Mesenchymal stem cell (in vitro differentiated cells and primary cell): Measurements from ENCODE around the gene ANKMY1.
A peak's percentile ranks its signal among the peaks of the same experiment; 100 is the strongest.

Source experiments
- DNase-seq: peaks from one replicate; pipeline ENCODE4 v3.0.0-alpha.2; 2013
- H2AFZ ChIP-seq: one replicate; pipeline ENCODE4 v1.6.1; 2013; ENCODE audit warnings: low read depth, mild to moderate bottlenecking, control low read depth, inconsistent platforms, low read length, moderate library complexity
- H2AK5ac ChIP-seq: 2 replicates; pipeline ENCODE4 v1.6.1; 2013; ENCODE audit warnings: low read length, moderate library complexity, mild to moderate bottlenecking, inconsistent platforms; ENCODE audit not compliant: severe bottlenecking
- H2BK120ac ChIP-seq: one replicate; pipeline ENCODE4 v1.6.1; 2013; ENCODE audit warnings: low read depth, mild to moderate bottlenecking, inconsistent platforms, low read length, moderate library complexity
- H2BK12ac ChIP-seq, 2 experiments: one replicate each; pipeline ENCODE4 v1.6.1; 2013; ENCODE audit warnings: inconsistent platforms in 2 of 2, low read length in 2 of 2, mild to moderate bottlenecking in 2 of 2, moderate library complexity in 2 of 2, control low read depth in 1 of 2
- H2BK15ac ChIP-seq: one replicate; pipeline ENCODE4 v1.6.1; 2013; ENCODE audit warnings: mild to moderate bottlenecking, low read depth, inconsistent platforms; ENCODE audit not compliant: poor library complexity, severe bottlenecking
- H2BK5ac ChIP-seq: 2 replicates; pipeline ENCODE4 v1.6.1; 2013; ENCODE audit warnings: low read depth, mild to moderate bottlenecking, low read length, control low read depth, inconsistent platforms; ENCODE audit not compliant: poor library complexity, severe bottlenecking
- H3K14ac ChIP-seq, 2 experiments: one replicate each; pipeline ENCODE4 v1.6.1; 2013; ENCODE audit warnings: inconsistent platforms in 2 of 2, low read length in 2 of 2, control low read depth in 1 of 2, mild to moderate bottlenecking in 1 of 2, moderate library complexity in 1 of 2
- H3K18ac ChIP-seq, 2 experiments: one replicate each; pipeline ENCODE4 v1.6.1; 2013; ENCODE audit warnings: inconsistent platforms in 2 of 2, low read length in 2 of 2, control low read depth in 1 of 2, low read depth in 1 of 2, mild to moderate bottlenecking in 1 of 2
- H3K23ac ChIP-seq, 2 experiments: one replicate each; pipeline ENCODE4 v1.6.1; 2013; ENCODE audit warnings: inconsistent platforms in 2 of 2, low read length in 2 of 2, mild to moderate bottlenecking in 2 of 2, moderate library complexity in 2 of 2, control low read depth in 1 of 2
- H3K27ac ChIP-seq: 2 replicates; pipeline ENCODE4 v1.5.1; 2013; ENCODE audit warnings: mild to moderate bottlenecking, moderate library complexity, low read length, control low read depth, inconsistent platforms; ENCODE audit not compliant: poor library complexity, severe bottlenecking
- H3K27me3 ChIP-seq, 2 experiments: 2 replicates each; pipeline versions ENCODE4 v1.6.1 to v1.7.0; 2013; ENCODE audit warnings: low read length in 2 of 2, mild to moderate bottlenecking in 2 of 2, moderate library complexity in 2 of 2, control low read depth in 1 of 2, inconsistent platforms in 1 of 2; ENCODE audit not compliant: control insufficient read depth in 1 of 2, insufficient read depth in 1 of 2
- H3K36me3 ChIP-seq, 2 experiments: 2 replicates each; pipeline versions ENCODE4 v1.6.1 to v1.7.0; 2013; ENCODE audit warnings: low read length in 2 of 2, control low read depth in 1 of 2, inconsistent platforms in 1 of 2, low read depth in 1 of 2, mild to moderate bottlenecking in 1 of 2; ENCODE audit not compliant: insufficient read depth in 2 of 2, control insufficient read depth in 1 of 2
- H3K4ac ChIP-seq, 2 experiments: one replicate each; pipeline ENCODE4 v1.6.1; 2013; ENCODE audit warnings: inconsistent platforms in 2 of 2, low read length in 2 of 2, mild to moderate bottlenecking in 2 of 2, moderate library complexity in 2 of 2, control low read depth in 1 of 2, low read depth in 1 of 2
- H3K4me1 ChIP-seq: 2 replicates; pipeline ENCODE4 v1.6.1; 2013; ENCODE audit warnings: low read depth, low read length, control low read depth; ENCODE audit not compliant: control insufficient read depth, insufficient read depth
- H3K4me2 ChIP-seq: 2 replicates; pipeline ENCODE4 v1.6.1; 2013; ENCODE audit warnings: low read length, mild to moderate bottlenecking, inconsistent platforms; ENCODE audit not compliant: poor library complexity, severe bottlenecking
- H3K4me3 ChIP-seq, 2 experiments: 2 replicates each; pipeline versions ENCODE4 v1.5.1 to v1.7.0; 2013; ENCODE audit warnings: low read length in 2 of 2, mild to moderate bottlenecking in 2 of 2, control low read depth in 1 of 2, low read depth in 1 of 2; ENCODE audit not compliant: insufficient read depth in 1 of 2
- H3K79me1 ChIP-seq: replicated peaks from 2 replicates; pipeline ENCODE4 v1.6.1; 2013; ENCODE audit warnings: mild to moderate bottlenecking, control low read depth, low read length, inconsistent platforms; ENCODE audit not compliant: poor library complexity, severe bottlenecking
- H3K9ac ChIP-seq: 2 replicates; pipeline ENCODE4 v1.7.0; 2013; ENCODE audit warnings: mild to moderate bottlenecking, low read length, moderate library complexity
- H3K9me3 ChIP-seq: 2 replicates; pipeline ENCODE4 v1.7.0; 2013; ENCODE audit warnings: mild to moderate bottlenecking, low read length; ENCODE audit not compliant: control insufficient read depth
- H4K8ac ChIP-seq: one replicate; pipeline ENCODE4 v1.6.1; 2013; ENCODE audit warnings: inconsistent platforms, mild to moderate bottlenecking, low read length, moderate library complexity
- H4K91ac ChIP-seq: one replicate; pipeline ENCODE4 v1.6.1; 2013; ENCODE audit warnings: mild to moderate bottlenecking, low read length, inconsistent platforms
- WGBS: methylation state at CpG from one replicate; pipeline ENCODE4 v1.1.7; 2013; ENCODE audit warnings: mixed read lengths; 5-methylcytosine and 5-hydroxymethylcytosine counted together

The ANKMY1 gene

DNA sequence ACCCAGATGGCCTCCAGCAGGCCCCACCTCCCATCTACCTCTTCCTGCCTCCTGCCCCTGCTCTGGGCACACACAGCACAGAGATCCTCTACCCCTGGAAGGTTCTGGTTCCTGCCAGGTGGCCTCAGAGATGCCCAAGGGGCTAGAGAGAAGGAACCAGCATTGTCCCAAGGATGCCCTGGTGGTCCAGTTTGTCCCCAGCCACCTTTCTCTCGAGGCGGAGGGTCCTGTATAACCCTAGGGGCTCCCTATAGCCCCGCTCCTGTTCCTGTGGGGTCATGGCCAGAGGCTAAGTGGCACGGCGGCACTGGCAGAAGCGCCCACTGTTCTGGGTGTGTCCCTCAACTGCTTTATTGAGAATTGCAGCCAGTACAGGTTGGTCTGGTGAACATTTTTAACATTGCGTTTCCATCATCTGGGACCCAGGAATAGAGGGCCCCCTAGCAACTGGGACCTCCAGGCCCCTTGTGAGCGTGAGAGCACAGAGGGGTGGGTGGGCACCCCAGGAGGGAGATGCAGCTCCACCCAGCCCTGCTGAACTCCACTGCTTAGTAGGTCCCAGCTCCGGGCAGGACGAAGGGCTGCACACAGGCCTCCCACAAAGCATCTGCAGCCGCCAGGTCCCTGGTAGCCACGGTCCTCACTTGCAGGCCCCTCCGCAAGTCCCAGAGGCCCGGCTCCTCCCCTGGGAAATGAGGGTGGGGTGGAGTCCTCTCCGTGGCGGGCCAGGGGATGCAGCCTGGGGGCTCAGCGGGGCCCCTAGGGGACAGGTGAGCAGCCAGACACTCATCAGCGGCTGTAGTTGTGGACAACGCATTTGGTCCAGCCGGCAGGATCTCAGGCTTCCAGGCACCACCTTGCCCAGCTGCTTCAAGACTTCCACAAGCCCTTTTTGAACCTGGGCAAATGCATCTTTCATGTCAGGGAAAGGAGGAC, 89.2 kb downstream of the ANKMY1 start:
- H3K14ac ChIP-seq, result no peak overlapping the region
- no peak overlapping the region for H3K18ac ChIP-seq
- no peak overlapping the region for H3K4me2 ChIP-seq

DNA sequence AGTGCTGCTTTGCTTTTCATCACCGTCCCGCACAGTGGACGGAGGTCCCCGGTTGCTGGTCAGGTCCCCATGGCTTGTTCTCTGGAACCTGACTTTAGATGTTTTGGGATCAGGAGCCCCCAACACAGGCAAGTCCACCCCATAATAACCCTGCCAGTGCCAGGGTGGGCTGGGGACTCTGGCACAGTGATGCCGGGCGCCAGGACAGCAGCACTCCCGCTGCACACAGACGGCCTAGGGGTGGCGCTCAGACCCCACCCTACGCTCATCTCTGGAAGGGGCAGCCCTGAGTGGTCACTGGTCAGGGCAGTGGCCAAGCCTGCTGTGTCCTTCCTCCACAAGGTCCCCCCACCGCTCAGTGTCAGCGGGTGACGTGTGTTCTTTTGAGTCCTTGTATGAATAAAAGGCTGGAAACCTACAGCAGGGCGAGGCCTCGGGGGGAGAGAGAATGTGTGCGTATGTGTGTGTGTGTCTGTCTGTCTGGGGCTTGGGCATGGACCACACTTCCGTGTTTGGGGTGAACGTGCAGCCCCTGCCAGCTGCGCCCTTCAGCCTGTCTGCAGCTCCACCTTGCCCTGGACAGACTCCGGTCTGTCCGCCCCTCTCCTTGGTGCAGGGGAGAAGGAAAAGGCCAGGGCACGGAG, 90.0 kb downstream of the ANKMY1 start:
- H3K4me1 ChIP-seq, result peaks cover 1% of the 10 kb centered on the region
- H3K4me3 ChIP-seq, result no peak overlapping the region
- H3K36me3 ChIP-seq, result peaks cover 25 to 38% of the 10 kb centered on the region in 2 experiments
- H2AFZ ChIP-seq, result no peak overlapping the region
- no peak for DNase-seq
- H3K9ac ChIP-seq, result no peak overlapping the region
- no peak overlapping the region for H2BK5ac ChIP-seq
- H2BK120ac ChIP-seq, result no peak overlapping the region
- H3K79me1 ChIP-seq, result no peaks in the 10 kb centered on the region
- H3K9me3 ChIP-seq, result peaks cover 7% of the 10 kb centered on the region
- H3K27me3 ChIP-seq, result peaks cover 0 to 4% of the 10 kb centered on the region in 2 experiments
- H4K8ac ChIP-seq, result peak overlapping the region; percentile 3
- H2BK12ac ChIP-seq, result no peak overlapping the region
- no peak overlapping the region for H3K4ac ChIP-seq
- no peak overlapping the region for H3K18ac ChIP-seq
- no peak overlapping the region for H3K4me2 ChIP-seq
- no peak overlapping the region for H4K91ac ChIP-seq
- peak overlapping the region in 1 of 2 experiments; percentile 59 for H3K14ac ChIP-seq
- no peak overlapping the region for H3K23ac ChIP-seq
- H3K27ac ChIP-seq, result no peak overlapping the region
- no peak overlapping the region for H2BK15ac ChIP-seq
- no peak overlapping the region for H2AK5ac ChIP-seq
- 95% methylated on average over 20 of the region's 22 CpGs for WGBS

More for the DNA sequence above, 89.2 kb downstream of the ANKMY1 start:
- peaks cover 23 to 30% of the 10 kb centered on the region in 2 experiments for H3K36me3 ChIP-seq
- H2BK12ac ChIP-seq, result no peak overlapping the region
- 91% methylated on average over 20 of the region's 20 CpGs for WGBS
- DNase-seq, result no peak
- H2AFZ ChIP-seq, result no peak overlapping the region
- no peak overlapping the region for H4K91ac ChIP-seq
- H2BK5ac ChIP-seq, result no peak overlapping the region
- no peaks in the 10 kb centered on the region for H3K79me1 ChIP-seq
- no peak overlapping the region for H3K9ac ChIP-seq
- H3K27me3 ChIP-seq, result peaks cover 0 to 4% of the 10 kb centered on the region in 2 experiments
- H3K4ac ChIP-seq, result no peak overlapping the region
- H3K23ac ChIP-seq, result no peak overlapping the region
- no peak overlapping the region for H2BK15ac ChIP-seq
- H3K4me3 ChIP-seq, result no peak overlapping the region
- peaks cover 14% of the 10 kb centered on the region for H3K9me3 ChIP-seq
- no peak overlapping the region for H2BK120ac ChIP-seq
- H4K8ac ChIP-seq, result no peak overlapping the region
- H2AK5ac ChIP-seq, result no peak overlapping the region
- H3K4me1 ChIP-seq, result peaks cover 1% of the 10 kb centered on the region
- H3K27ac ChIP-seq, result no peak overlapping the region

DNA sequence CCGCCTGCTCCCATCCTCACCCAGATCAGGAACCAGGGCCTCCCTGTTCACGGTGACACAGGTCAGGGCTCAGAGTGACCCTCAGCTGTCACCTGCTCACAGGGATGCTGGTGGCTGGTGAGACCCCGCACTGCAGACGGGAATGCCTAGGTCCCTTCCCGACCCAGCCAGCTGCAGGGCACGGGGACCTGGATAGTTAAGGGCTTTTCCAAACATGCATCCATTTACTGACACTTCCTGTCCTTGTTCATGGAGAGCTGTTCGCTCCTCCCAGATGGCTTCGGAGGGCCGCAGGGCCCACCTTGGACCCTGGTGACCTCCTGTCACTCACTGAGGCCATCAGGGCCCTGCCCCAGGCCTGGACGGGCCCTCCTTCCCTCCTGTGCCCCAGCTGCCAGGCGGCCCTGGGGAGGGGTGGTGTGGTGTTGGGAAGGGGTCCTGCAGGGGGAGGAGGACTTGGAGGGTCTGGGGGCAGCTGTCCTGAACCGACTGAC, 90.6 kb downstream of the ANKMY1 start:
- Histone ChIP-seq H3K9ac (no peak overlapping the region), H3K9me3 (peaks cover 3% of the 10 kb centered on the region), H4K8ac (no peak overlapping the region), H2AFZ (no peak overlapping the region), H3K79me1 (no peaks in the 10 kb centered on the region), H3K27me3 (peaks cover 0 to 4% of the 10 kb centered on the region in 2 experiments), H3K18ac (no peak overlapping the region), H3K4me2 (no peak overlapping the region), H2BK15ac (no peak overlapping the region), H4K91ac (no peak overlapping the region), H3K36me3 (peaks cover 25 to 44% of the 10 kb centered on the region in 2 experiments), H2BK5ac (no peak overlapping the region), H3K14ac (peak overlapping the region in 1 of 2 experiments; percentile 24), H2BK12ac (no peak overlapping the region), H3K27ac (no peak overlapping the region), H2BK120ac (no peak overlapping the region), H3K4me1 (peaks cover 1% of the 10 kb centered on the region), H3K4me3 (no peak overlapping the region), H2AK5ac (no peak overlapping the region), H3K4ac (no peak overlapping the region), H3K23ac (no peak overlapping the region)
- 83% methylated on average over 10 of the region's 12 CpGs for WGBS
- DNase-seq, result no peak

DNA sequence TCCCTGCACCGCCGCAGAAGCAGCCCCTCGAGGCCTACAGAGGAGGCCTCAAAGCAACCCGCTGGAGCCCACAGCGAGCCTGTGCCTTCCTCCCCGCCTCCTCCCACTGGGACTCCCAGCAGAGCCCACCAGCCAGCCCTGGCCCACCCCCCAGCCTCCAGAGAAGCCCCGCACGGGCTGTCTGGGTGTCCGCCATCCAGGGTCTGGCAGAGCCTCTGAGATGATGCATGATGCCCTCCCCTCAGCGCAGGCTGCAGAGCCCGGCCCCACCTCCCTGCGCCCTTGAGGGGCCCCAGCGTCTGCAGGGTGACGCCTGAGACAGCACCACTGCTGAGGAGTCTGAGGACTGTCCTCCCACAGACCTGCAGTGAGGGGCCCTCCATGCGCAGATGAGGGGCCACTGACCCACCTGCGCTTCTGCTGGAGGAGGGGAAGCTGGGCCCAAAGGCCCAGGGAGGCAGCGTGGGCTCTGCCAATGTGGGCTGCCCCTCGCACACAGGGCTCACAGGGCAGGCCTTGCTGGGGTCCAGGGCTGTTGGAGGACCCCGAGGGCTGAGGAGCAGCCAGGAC, 91.1 kb downstream of the ANKMY1 start:
- no peak overlapping the region for H4K8ac ChIP-seq
- H3K4me1 ChIP-seq, result peaks cover 1% of the 10 kb centered on the region
- H3K23ac ChIP-seq, result no peak overlapping the region
- H3K27ac ChIP-seq, result no peak overlapping the region
- H3K9me3 ChIP-seq, result no peaks in the 10 kb centered on the region
- H3K9ac ChIP-seq, result no peak overlapping the region
- no peak overlapping the region for H2BK5ac ChIP-seq
- no peak overlapping the region for H2BK15ac ChIP-seq
- H2BK120ac ChIP-seq, result no peak overlapping the region
- no peak overlapping the region for H3K4me3 ChIP-seq
- no peak overlapping the region for H3K18ac ChIP-seq
- H2BK12ac ChIP-seq, result no peak overlapping the region
- H3K4me2 ChIP-seq, result no peak overlapping the region
- peaks cover 25 to 49% of the 10 kb centered on the region in 2 experiments for H3K36me3 ChIP-seq
- no peak overlapping the region for H2AFZ ChIP-seq
- 92% methylated on average over 19 of the region's 19 CpGs for WGBS
- H2AK5ac ChIP-seq, result no peak overlapping the region
- no peak overlapping the region for H3K4ac ChIP-seq
- peaks cover 0 to 4% of the 10 kb centered on the region in 2 experiments for H3K27me3 ChIP-seq
- no peak overlapping the region for H3K14ac ChIP-seq
- H4K91ac ChIP-seq, result no peak overlapping the region
- no peaks in the 10 kb centered on the region for H3K79me1 ChIP-seq
- no peak for DNase-seq
